CD8-positive, alpha-beta memory T cell (primary cell): ENCODE measurements around the gene FTSJ3. TPM values are rescaled to one million over a fixed set of nuclear protein-coding genes. Genes with fewer than 3 reads are reported as not detected.
"Not testable (repeated sequence)": the region's sequence is repeated elsewhere in the genome, so short reads cannot be mapped to it uniquely, and the experiment has no call there.

ENCODE experiments used
- CTCF ChIA-PET: fragments of 350-600 bp; sonication (Branson Sonifier 250); formaldehyde crosslinking; loops from one replicate; lab custom pipeline; 2021; ENCODE audit warnings: antibody characterized with exemption; lab: Charles Lee
- POLR2A ChIA-PET: fragments of 350-600 bp; sonication (Branson Sonifier 250); formaldehyde crosslinking; loops from one replicate; lab custom pipeline; 2021; ENCODE audit warnings: antibody characterized with exemption; lab: Charles Lee
- DNase-seq, 5 donors: peaks; one replicate each; pipeline versions ENCODE4 v3.0.0 to v3.0.0-alpha.2; 2020 to 2022; ENCODE audit warnings: mixed read lengths in 1 of 5
- H3K27ac ChIP-seq: one replicate; pipeline ENCODE4 v1.7.0; 2013; ENCODE audit warnings: low read depth, mild to moderate bottlenecking, low read length, moderate library complexity
- H3K27me3 ChIP-seq: 2 replicates; pipeline ENCODE4 v1.7.0; 2013; ENCODE audit warnings: low read length, mild to moderate bottlenecking; ENCODE audit not compliant: insufficient read depth, poor library complexity, severe bottlenecking
- H3K36me3 ChIP-seq: 2 replicates; pipeline ENCODE4 v1.7.0; 2013; ENCODE audit warnings: mild to moderate bottlenecking, low read length, moderate library complexity; ENCODE audit not compliant: insufficient read depth
- H3K4me1 ChIP-seq: 2 replicates; pipeline ENCODE4 v1.7.0; 2013; ENCODE audit warnings: mild to moderate bottlenecking, low read length, moderate library complexity; ENCODE audit not compliant: insufficient read depth
- H3K4me3 ChIP-seq: 2 replicates; pipeline ENCODE4 v1.7.0; 2013; ENCODE audit warnings: mild to moderate bottlenecking, low read length
- H3K9me3 ChIP-seq: 2 replicates; pipeline ENCODE4 v1.7.0; 2013; ENCODE audit warnings: mild to moderate bottlenecking, low read length
- H3K27ac Mint-ChIP-seq, 8 donors: one replicate each; pipeline ENCODE4 v1.8.0; 2020 to 2021; ENCODE audit warnings: mixed read lengths in 8 of 8, mild to moderate bottlenecking in 6 of 8, inconsistent platforms in 3 of 8, moderate library complexity in 3 of 8
- H3K27me3 Mint-ChIP-seq, 2 donors: one replicate each; pipeline ENCODE4 v1.8.0; 2020 to 2021; ENCODE audit warnings: mixed read lengths in 2 of 2, mild to moderate bottlenecking in 1 of 2, moderate library complexity in 1 of 2
- H3K36me3 Mint-ChIP-seq, 3 donors: one replicate each; pipeline ENCODE4 v1.8.0; 2020 to 2021; ENCODE audit warnings: mixed read lengths in 3 of 3, inconsistent platforms in 1 of 3, mild to moderate bottlenecking in 1 of 3
- H3K4me1 Mint-ChIP-seq, 3 donors: one replicate each; pipeline ENCODE4 v1.8.0; 2020 to 2021; ENCODE audit warnings: mixed read lengths in 3 of 3, inconsistent platforms in 1 of 3, mild to moderate bottlenecking in 1 of 3
- H3K4me3 Mint-ChIP-seq, 7 donors: one replicate each; pipeline ENCODE4 v1.8.0; 2020 to 2021; ENCODE audit warnings: mixed read lengths in 7 of 7, mild to moderate bottlenecking in 6 of 7, moderate library complexity in 4 of 7, inconsistent platforms in 2 of 7
- H3K9me3 Mint-ChIP-seq, 5 donors: one replicate each; pipeline ENCODE4 v1.8.0; 2020 to 2022; ENCODE audit warnings: mixed read lengths in 5 of 5, mild to moderate bottlenecking in 3 of 5, moderate library complexity in 2 of 5, inconsistent platforms in 1 of 5
- polyA plus RNA-seq: library from polyadenylated mRNA; unstranded; fragments of 300-500 nt; fragmentation: Illumina TruSeq; gene quantifications from one replicate; pipeline ENCODE4 v1.2.3, GENCODE V29; 2021
- total RNA-seq, 2 experiments: library from RNA; stranded (reverse); gene quantifications; one replicate each; pipeline ENCODE4 v1.2.3, GENCODE V29; 2021

The FTSJ3 gene
- total and polyA plus RNA-seq, 3 experiments from 2014 or later: 34.8 to 102 (median 98.1) TPM

DNA sequence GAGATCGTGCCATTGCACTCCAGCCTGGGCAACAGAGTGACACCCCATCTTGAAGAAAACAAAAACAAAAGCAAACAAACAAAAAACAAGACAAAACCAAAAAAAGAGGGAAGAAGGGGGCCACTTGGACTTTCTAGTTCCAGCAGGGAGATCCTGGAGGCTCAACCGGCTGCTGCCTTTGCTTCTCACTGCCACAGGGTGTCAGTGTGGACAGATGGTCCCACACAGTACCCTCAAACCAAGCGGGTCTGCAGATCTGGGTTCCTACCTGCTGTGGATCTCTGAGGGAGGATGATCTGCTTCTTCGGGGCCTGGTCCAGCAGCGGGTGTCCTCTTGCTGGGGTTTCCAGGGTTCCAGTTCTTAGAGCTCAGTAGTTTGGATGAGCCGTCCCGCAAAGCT, 39.2 kb upstream of the FTSJ3 start:
- DNase-seq, H3K36me3 ChIP-seq, POLR2A ChIA-PET, H3K9me3 Mint-ChIP-seq, H3K36me3 Mint-ChIP-seq, H3K27ac ChIP-seq, H3K4me3 Mint-ChIP-seq, H3K27ac Mint-ChIP-seq, H3K4me3 ChIP-seq, H3K4me1 Mint-ChIP-seq, H3K27me3 Mint-ChIP-seq, H3K27me3 ChIP-seq, H3K9me3 ChIP-seq, H3K4me1 ChIP-seq: not testable (repeated sequence)
- CTCF ChIA-PET: interaction anchor here (0.9 to 2.9 kb wide), 8 partner anchors 12 to 53 kb away, joined by 3 to 15 read pairs (median 6); partner anchors contain the start of gene GH2

DNA sequence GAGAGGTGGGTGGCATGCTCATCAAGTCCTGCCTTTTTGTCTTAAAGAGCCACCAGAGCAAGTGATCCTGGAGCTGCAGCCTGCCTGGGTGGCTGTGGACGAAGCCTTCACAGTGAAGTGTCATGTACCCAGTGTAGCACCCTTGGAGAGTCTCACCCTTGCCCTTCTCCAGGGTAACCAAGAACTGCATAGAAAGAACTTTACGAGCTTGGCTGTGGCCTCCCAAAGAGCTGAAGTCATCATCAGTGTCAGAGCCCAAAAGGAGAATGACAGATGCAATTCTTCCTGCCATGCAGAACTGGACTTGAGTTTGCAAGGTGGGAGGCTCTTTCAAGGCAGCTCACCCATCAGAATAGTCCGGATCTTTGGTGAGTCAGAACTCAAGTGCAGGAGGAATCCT, 31.8 kb upstream of the FTSJ3 start:
- CTCF ChIA-PET: interaction anchor here (1.1 to 5.3 kb wide), 4 partner anchors 11 to 33 kb away, joined by 3 to 31 read pairs (median 3); no protein-coding TSS in a partner anchor
- H3K4me3 ChIP-seq: no peak overlapping the region
- no peaks in the 10 kb centered on the region for H3K36me3 ChIP-seq
- Mint-ChIP-seq H3K9me3 (no peaks in the 10 kb centered on the region), H3K27ac (peak overlapping the region in 1 of 8 donors; percentile 24), H3K27me3 (peaks cover 3 to 5% of the 10 kb centered on the region in 2 donors), H3K4me1 (no peaks in the 10 kb centered on the region), H3K36me3 (no peaks in the 10 kb centered on the region), H3K4me3 (no peak overlapping the region)
- H3K27me3 ChIP-seq: no peaks in the 10 kb centered on the region
- no peaks in the 10 kb centered on the region for H3K9me3 ChIP-seq
- POLR2A ChIA-PET: interaction anchor here (0.5 kb wide), 1 partner anchor 42 kb away, joined by 3 read pairs; no protein-coding TSS in a partner anchor
- no peaks in the 10 kb centered on the region for H3K4me1 ChIP-seq
- no peak overlapping the region for H3K27ac ChIP-seq
- no peak for DNase-seq

DNA sequence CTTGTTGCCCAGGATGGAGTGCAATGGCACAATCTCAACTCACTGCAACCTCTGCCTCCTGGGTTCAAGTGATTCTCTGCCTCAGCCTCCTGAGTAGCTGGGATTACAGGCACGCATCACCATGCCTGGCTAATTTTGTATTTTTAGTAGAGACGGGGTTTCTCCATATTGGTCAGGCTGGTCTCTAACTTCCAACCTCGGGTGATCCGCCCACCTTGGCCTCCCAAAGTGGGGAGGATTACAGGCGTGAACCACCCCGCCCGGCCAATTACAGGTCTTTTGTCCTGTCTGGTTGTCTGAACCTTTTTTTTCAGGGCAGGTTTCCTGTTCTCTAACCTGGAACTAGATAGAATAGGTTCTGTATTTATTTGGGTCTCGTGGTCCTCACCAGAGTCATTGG, 29.0 kb upstream of the FTSJ3 start:
- CTCF ChIA-PET: interaction anchor here (2.7 kb wide), 1 partner anchor 9 kb away, joined by 8 read pairs; no protein-coding TSS in a partner anchor
- H3K27me3 ChIP-seq, H3K36me3 ChIP-seq, H3K27ac ChIP-seq, DNase-seq, H3K4me3 Mint-ChIP-seq, H3K4me1 Mint-ChIP-seq, H3K27me3 Mint-ChIP-seq, H3K9me3 ChIP-seq, H3K4me3 ChIP-seq, H3K27ac Mint-ChIP-seq, POLR2A ChIA-PET, H3K36me3 Mint-ChIP-seq, H3K4me1 ChIP-seq, H3K9me3 Mint-ChIP-seq: not testable (repeated sequence)

DNA sequence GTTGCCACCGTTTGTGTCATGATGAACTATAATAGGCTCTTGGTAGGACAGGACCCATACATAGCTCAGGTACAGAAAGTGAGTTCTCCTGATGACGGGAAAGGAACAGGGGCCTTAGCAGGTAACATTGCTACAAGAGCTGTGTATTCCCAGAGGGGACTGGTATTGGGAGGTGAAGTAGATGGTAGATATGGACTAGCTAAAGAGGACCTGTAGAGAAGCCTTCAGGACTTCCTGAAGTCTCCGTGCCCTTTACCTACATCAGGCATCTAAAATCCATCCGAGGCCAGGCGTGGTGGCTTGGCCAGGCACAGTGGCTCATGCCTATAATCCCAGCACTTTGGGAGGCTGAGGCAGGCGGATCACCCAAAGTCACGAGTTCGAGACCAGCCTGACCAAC, 27.7 kb upstream of the FTSJ3 start:
- H3K27me3 ChIP-seq: no peaks in the 10 kb centered on the region
- no peak overlapping the region for H3K27ac Mint-ChIP-seq
- H3K4me3 ChIP-seq: no peak overlapping the region
- H3K27me3 Mint-ChIP-seq: peaks cover 3 to 4% of the 10 kb centered on the region in 2 donors
- no peak for DNase-seq
- no peak overlapping the region for H3K27ac ChIP-seq
- ChIA-PET CTCF (interaction anchor here (2.7 kb wide), 1 partner anchor 10 kb away, joined by 8 read pairs; no protein-coding TSS in a partner anchor), POLR2A (no interaction called here)
- no peaks in the 10 kb centered on the region for H3K4me1 ChIP-seq
- H3K4me3 Mint-ChIP-seq: no peak overlapping the region
- no peaks in the 10 kb centered on the region for H3K36me3 ChIP-seq
- H3K36me3 Mint-ChIP-seq: no peaks in the 10 kb centered on the region
- no peaks in the 10 kb centered on the region for H3K4me1 Mint-ChIP-seq
- no peaks in the 10 kb centered on the region for H3K9me3 ChIP-seq
- H3K9me3 Mint-ChIP-seq: no peaks in the 10 kb centered on the region

DNA sequence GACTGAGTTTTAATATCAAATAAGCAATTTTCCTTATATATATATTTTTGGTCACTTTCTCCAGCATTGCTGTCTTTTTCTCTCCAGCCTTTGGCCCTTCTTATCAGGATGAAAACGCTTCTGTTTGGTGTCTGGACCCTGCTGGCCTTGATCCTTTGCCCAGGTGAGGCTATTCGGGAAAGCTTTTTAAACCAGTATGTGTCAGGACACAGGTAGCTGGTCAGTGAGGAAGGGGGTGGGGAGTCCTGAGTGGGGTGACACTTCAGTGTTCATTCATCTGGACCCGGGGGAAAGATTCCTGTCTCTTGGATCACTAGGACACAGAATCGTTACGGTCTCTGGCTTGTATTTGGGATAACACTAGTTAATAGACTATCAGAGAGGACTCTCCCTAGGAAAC, 27.2 kb upstream of the FTSJ3 start:
- no peak for DNase-seq
- Mint-ChIP-seq H3K27ac (no peak overlapping the region), H3K27me3 (peaks cover 0 to under 1% of the 10 kb centered on the region in 2 donors), H3K4me3 (no peak overlapping the region), H3K36me3 (no peaks in the 10 kb centered on the region), H3K4me1 (peaks cover 0 to 1% (median 0%) of the 10 kb centered on the region in 3 donors), H3K9me3 (no peaks in the 10 kb centered on the region)
- ChIA-PET POLR2A (no interaction called here), CTCF (interaction anchor here (2.7 kb wide), 1 partner anchor 11 kb away, joined by 8 read pairs; no protein-coding TSS in a partner anchor)
- H3K27me3 ChIP-seq: no peaks in the 10 kb centered on the region
- no peak overlapping the region for H3K4me3 ChIP-seq
- H3K9me3 ChIP-seq: no peaks in the 10 kb centered on the region
- no peak overlapping the region for H3K27ac ChIP-seq
- H3K4me1 ChIP-seq: no peaks in the 10 kb centered on the region
- H3K36me3 ChIP-seq: no peaks in the 10 kb centered on the region

DNA sequence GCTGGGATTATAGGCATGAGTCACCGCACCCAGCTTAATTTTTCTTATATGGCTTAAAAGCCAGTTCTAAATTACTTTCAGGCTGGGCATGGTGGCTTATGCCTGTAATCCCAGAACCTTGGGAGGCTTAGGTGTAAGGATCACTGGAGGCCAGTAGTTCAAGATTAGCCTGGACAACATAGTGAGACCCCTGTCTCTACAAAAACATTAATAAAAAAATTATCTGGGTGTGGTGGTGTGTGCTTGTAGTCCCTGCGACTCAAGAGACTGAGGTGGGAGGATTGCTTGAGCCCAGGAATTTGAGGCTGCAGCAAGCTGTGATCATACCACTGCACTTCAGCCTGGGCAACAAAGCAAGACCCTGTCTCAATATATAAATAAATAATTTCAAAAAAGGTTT, 25.8 kb upstream of the FTSJ3 start:
- ChIA-PET POLR2A (no interaction called here), CTCF (no interaction called here)
- H3K9me3 ChIP-seq: no peaks in the 10 kb centered on the region
- Mint-ChIP-seq H3K9me3 (no peaks in the 10 kb centered on the region), H3K27ac (no peak overlapping the region), H3K4me3 (no peak overlapping the region), H3K36me3 (no peaks in the 10 kb centered on the region), H3K4me1 (peaks cover 4 to 12% (median 7%) of the 10 kb centered on the region in 3 donors), H3K27me3 (peaks cover 0 to 2% of the 10 kb centered on the region in 2 donors)
- H3K36me3 ChIP-seq: no peaks in the 10 kb centered on the region
- H3K4me1 ChIP-seq: peaks cover 6% of the 10 kb centered on the region
- no peak overlapping the region for H3K4me3 ChIP-seq
- no peaks in the 10 kb centered on the region for H3K27me3 ChIP-seq
- H3K27ac ChIP-seq: no peak overlapping the region
- DNase-seq: no peak

DNA sequence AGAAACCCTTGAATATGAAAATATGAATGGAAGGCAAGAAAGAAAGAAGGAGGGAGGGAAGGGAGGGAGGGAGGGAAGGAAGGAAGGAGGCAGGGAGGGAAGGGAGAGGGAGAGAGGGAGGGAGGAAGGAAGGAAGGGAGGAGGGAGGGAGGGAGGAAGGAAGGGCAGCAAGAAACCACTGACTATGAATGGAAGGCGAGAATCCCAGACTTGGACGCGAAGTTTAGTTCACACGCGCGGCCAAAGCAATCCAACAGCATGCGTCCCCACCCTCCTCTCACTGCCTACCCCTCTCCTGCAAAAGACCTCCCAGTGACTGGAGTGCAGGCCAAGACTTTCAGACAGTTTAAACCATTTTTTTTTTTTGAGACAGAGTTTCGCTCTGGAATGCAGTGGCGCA, 22.9 kb upstream of the FTSJ3 start:
- H3K36me3 Mint-ChIP-seq: no peaks in the 10 kb centered on the region
- H3K4me1 Mint-ChIP-seq: peaks cover 11 to 19% (median 12%) of the 10 kb centered on the region in 3 donors
- H3K27ac ChIP-seq: no peak overlapping the region
- peaks cover 10% of the 10 kb centered on the region for H3K4me1 ChIP-seq
- H3K4me3 ChIP-seq: no peak overlapping the region
- peak overlapping the region in 1 of 7 donors; percentile 51 for H3K4me3 Mint-ChIP-seq
- no peak overlapping the region for H3K27ac Mint-ChIP-seq
- no peaks in the 10 kb centered on the region for H3K9me3 ChIP-seq
- no peaks in the 10 kb centered on the region for H3K27me3 ChIP-seq
- H3K27me3 Mint-ChIP-seq: peaks cover 0 to 2% of the 10 kb centered on the region in 2 donors
- no peak for DNase-seq
- ChIA-PET POLR2A (no interaction called here), CTCF (interaction anchor here (0.7 to 1.1 kb wide), 2 partner anchors 11 kb away, joined by 3 read pairs; no protein-coding TSS in a partner anchor)
- no peaks in the 10 kb centered on the region for H3K36me3 ChIP-seq
- no peaks in the 10 kb centered on the region for H3K9me3 Mint-ChIP-seq

DNA sequence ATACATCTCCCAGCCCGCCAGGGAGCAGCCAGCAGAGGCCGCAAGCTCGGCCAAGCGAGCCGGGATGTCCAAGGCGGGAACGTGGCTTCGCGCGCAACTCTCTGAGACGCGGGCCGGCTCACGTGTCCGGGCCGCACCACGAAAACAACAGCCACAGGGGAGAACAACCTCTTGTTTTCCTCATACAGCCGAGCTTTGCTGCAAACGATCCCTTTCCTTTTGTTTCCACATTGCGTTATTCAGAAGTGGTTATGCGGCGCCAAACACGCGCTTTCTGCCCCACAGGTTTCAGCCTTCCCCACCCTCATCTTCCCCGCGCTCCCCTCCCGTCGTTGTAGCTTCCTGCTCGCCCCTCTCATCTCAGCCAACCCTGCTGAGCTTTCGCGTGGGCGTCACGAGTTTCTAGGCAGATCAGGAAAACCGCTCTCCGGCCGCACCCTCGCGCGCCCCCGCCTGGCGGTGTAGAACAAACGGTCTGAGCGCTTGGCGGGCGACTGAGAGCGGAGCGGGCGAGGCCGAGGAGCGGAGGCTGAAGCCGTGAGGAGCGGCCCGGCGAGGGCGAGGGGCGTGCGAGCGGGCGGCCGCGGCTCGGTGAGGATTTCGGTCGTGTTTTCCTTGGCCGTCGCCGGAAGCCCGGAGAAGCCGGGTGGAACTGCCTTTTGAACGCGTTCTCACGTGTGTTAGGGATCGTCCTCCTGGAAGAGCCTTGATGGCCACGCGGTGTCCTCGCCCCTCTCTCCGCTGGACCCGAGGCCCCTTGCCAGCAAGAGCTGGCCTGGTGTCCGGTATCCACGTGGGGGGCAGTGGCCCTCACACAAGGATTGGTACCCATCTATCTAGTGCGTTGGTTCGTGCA, 21.6 kb upstream of the FTSJ3 start:
- Mint-ChIP-seq H3K36me3 (no peaks in the 10 kb centered on the region), H3K4me1 (peaks cover 13 to 19% (median 15%) of the 10 kb centered on the region in 3 donors), H3K4me3 (peak overlapping the region; percentile 58 to 87 (median 83)), H3K27me3 (peaks cover 0 to 2% of the 10 kb centered on the region in 2 donors), H3K9me3 (no peaks in the 10 kb centered on the region), H3K27ac (peak overlapping the region; percentile 67 to 98 (median 96))
- ChIA-PET CTCF (interaction anchor here (0.6 to 3.6 kb wide), 26 partner anchors 9 to 443 kb away, joined by 3 to 37 read pairs (median 3); partner anchors contain the start of genes CCDC47, FTSJ3, ICAM2 and PSMC5), POLR2A (interaction anchor here (0.6 to 1.0 kb wide), 4 partner anchors 76 to 297 kb away, joined by 3 to 6 read pairs (median 3); partner anchors contain the start of genes CCDC47 and LIMD2)
- peak; percentile 92 to 93 (median 93) for DNase-seq
- no peaks in the 10 kb centered on the region for H3K27me3 ChIP-seq
- H3K4me3 ChIP-seq: peak overlapping the region; percentile 42
- H3K9me3 ChIP-seq: no peaks in the 10 kb centered on the region
- H3K4me1 ChIP-seq: peaks cover 10% of the 10 kb centered on the region
- H3K27ac ChIP-seq: peak overlapping the region; percentile 55
- H3K36me3 ChIP-seq: no peaks in the 10 kb centered on the region
